IgD-negative memory B cell (primary cell): ENCODE data around the gene FER. TPM values are rescaled to one million over a fixed set of nuclear protein-coding genes. Genes with fewer than 3 reads are reported as not detected.

Experiments used
- H3K27ac Mint-ChIP-seq, 3 donors: one replicate each; pipeline ENCODE4 v1.8.0; 2020 to 2022; ENCODE audit warnings: mild to moderate bottlenecking in 3 of 3, mixed read lengths in 3 of 3, moderate library complexity in 1 of 3
- H3K27me3 Mint-ChIP-seq: one replicate; pipeline ENCODE4 v1.8.0; 2021; ENCODE audit warnings: mixed read lengths
- H3K36me3 Mint-ChIP-seq: one replicate; pipeline ENCODE4 v1.8.0; 2020; ENCODE audit warnings: mild to moderate bottlenecking, mixed read lengths
- H3K4me1 Mint-ChIP-seq, 3 donors: one replicate each; pipeline ENCODE4 v1.8.0; 2020 to 2022; ENCODE audit warnings: mixed read lengths in 3 of 3, mild to moderate bottlenecking in 1 of 3
- H3K4me3 Mint-ChIP-seq, 4 donors: one replicate each; pipeline ENCODE4 v1.8.0; 2020 to 2022; ENCODE audit warnings: mild to moderate bottlenecking in 4 of 4, mixed read lengths in 4 of 4, moderate library complexity in 3 of 4
- H3K9me3 Mint-ChIP-seq, 3 donors: one replicate each; pipeline ENCODE4 v1.8.0; 2020 to 2021; ENCODE audit warnings: mixed read lengths in 3 of 3, mild to moderate bottlenecking in 1 of 3
- polyA plus RNA-seq: library from polyadenylated mRNA; unstranded; fragments of 300-500 nt; fragmentation: Illumina TruSeq; gene quantifications from one replicate; pipeline ENCODE4 v1.2.3, GENCODE V29; 2021

Gene FER
- polyA plus RNA-seq, 1 donor from 2014 or later = 12.6 TPM

- H3K27ac Mint-ChIP-seq = peak overlapping the region in 1 of 3 donors; percentile 11
- H3K27me3 Mint-ChIP-seq = no peaks in the 10 kb centered on the region
- H3K4me1 Mint-ChIP-seq = peaks cover 0 to 11% (median 0%) of the 10 kb centered on the region in 3 donors
- peaks cover 2% of the 10 kb centered on the region for H3K36me3 Mint-ChIP-seq
- no peak overlapping the region for H3K4me3 Mint-ChIP-seq
- peaks cover 3 to 17% (median 16%) of the 10 kb centered on the region in 3 donors for H3K9me3 Mint-ChIP-seq
Observed at GRCh38 chr5:109246395-109246794, 498.7 kb downstream of the FER start.
